CD14-positive monocyte (primary cell): Measurements from ENCODE around the gene CTNNA2. TPM values are rescaled to one million over a fixed set of nuclear protein-coding genes. Genes with fewer than 3 reads are reported as not detected.

ENCODE experiments used
- DNase-seq, 3 donors: peaks; one replicate each; pipeline ENCODE4 v3.0.0-alpha.2; 2011 to 2022
- H2AFZ ChIP-seq: 2 replicates; pipeline ENCODE4 v1.6.0; 2012; ENCODE audit warnings: mild to moderate bottlenecking, low read depth, low read length, inconsistent platforms; ENCODE audit not compliant: insufficient read depth, poor library complexity, severe bottlenecking
- H3K27ac ChIP-seq, 2 donors: 1 replicate in 1 of 2; 2 replicates in 1 of 2; pipeline ENCODE4 v1.5.1; 2012 to 2013; ENCODE audit warnings: low read length in 2 of 2, control low read depth in 1 of 2, inconsistent platforms in 1 of 2, low read depth in 1 of 2, mild to moderate bottlenecking in 1 of 2
- H3K27me3 ChIP-seq, 2 donors: one replicate each; pipeline versions ENCODE4 v1.6.0 to v1.6.1; 2011 to 2013; ENCODE audit warnings: low read length in 2 of 2; ENCODE audit not compliant: control insufficient read depth in 2 of 2, insufficient read depth in 2 of 2
- H3K36me3 ChIP-seq, 2 donors: replicated peaks in 1 of 2; 1 replicate in 1 of 2; 2 replicates in 1 of 2; pipeline versions ENCODE4 v1.5.1 to v1.6.1; 2012 to 2013; ENCODE audit warnings: low read length in 2 of 2, control low read depth in 1 of 2, inconsistent platforms in 1 of 2, mild to moderate bottlenecking in 1 of 2; ENCODE audit not compliant: insufficient read depth in 2 of 2, control insufficient read depth in 1 of 2
- H3K4me1 ChIP-seq, 2 donors: 1 replicate in 1 of 2; 2 replicates in 1 of 2; pipeline versions ENCODE4 v1.5.1 to v1.6.1; 2012 to 2013; ENCODE audit warnings: low read length in 2 of 2, control low read depth in 1 of 2, inconsistent platforms in 1 of 2, mild to moderate bottlenecking in 1 of 2, moderate library complexity in 1 of 2; ENCODE audit not compliant: insufficient read depth in 2 of 2, control insufficient read depth in 1 of 2
- H3K4me2 ChIP-seq: replicated peaks from 2 replicates; pipeline ENCODE3; 2012; ENCODE audit warnings: low read length, moderate library complexity, mild to moderate bottlenecking; ENCODE audit not compliant: poor library complexity, severe bottlenecking; ENCODE audit errors: extremely low read depth
- H3K4me3 ChIP-seq, 3 experiments: fragments of 200-600 bp in 1 of 3; sonication (generic) in 1 of 3; replicated peaks in 1 of 3; 1 replicate in 2 of 3; 2 replicates in 1 of 3; pipeline ENCODE4 v1.5.1; 2011 to 2013; ENCODE audit warnings: low read length in 3 of 3, mild to moderate bottlenecking in 3 of 3, control low read depth in 2 of 3, low read depth in 2 of 3, inconsistent platforms in 1 of 3, moderate library complexity in 1 of 3
- H3K79me2 ChIP-seq: 2 replicates; pipeline ENCODE4 v1.6.0; 2012; ENCODE audit warnings: mild to moderate bottlenecking, control low read depth, inconsistent platforms, low read length, moderate library complexity; ENCODE audit not compliant: insufficient read depth
- H3K9ac ChIP-seq: 2 replicates; pipeline ENCODE4 v1.6.0; 2017; ENCODE audit warnings: low read length, mild to moderate bottlenecking; ENCODE audit not compliant: insufficient read depth, poor library complexity, severe bottlenecking
- H3K9me3 ChIP-seq, 2 donors: replicated peaks in 1 of 2; 1 replicate in 1 of 2; 2 replicates in 1 of 2; pipeline versions ENCODE4 v1.5.1 to v1.6.1; 2012 to 2013; ENCODE audit warnings: low read length in 2 of 2, control low read depth in 1 of 2; ENCODE audit not compliant: control insufficient read depth in 1 of 2, insufficient read depth in 1 of 2
- H4K20me1 ChIP-seq: 2 replicates; pipeline ENCODE4 v1.6.0; 2012; ENCODE audit warnings: mild to moderate bottlenecking, low read length, control low read depth, moderate library complexity; ENCODE audit not compliant: insufficient read depth
- H3K27ac Mint-ChIP-seq, 7 donors: one replicate each; pipeline ENCODE4 v1.8.0; 2020; ENCODE audit warnings: mild to moderate bottlenecking in 7 of 7, mixed read lengths in 7 of 7, moderate library complexity in 6 of 7, inconsistent platforms in 2 of 7
- H3K27me3 Mint-ChIP-seq, 3 donors: one replicate each; pipeline ENCODE4 v1.8.0; 2021 to 2022; ENCODE audit warnings: low read depth in 3 of 3, mild to moderate bottlenecking in 3 of 3, mixed read lengths in 3 of 3, moderate library complexity in 3 of 3, inconsistent platforms in 1 of 3
- H3K36me3 Mint-ChIP-seq, 2 donors: one replicate each; pipeline ENCODE4 v1.8.0; 2020; ENCODE audit warnings: mixed read lengths in 2 of 2, inconsistent platforms in 1 of 2, mild to moderate bottlenecking in 1 of 2
- H3K4me1 Mint-ChIP-seq: one replicate; pipeline ENCODE4 v1.8.0; 2020; ENCODE audit warnings: mild to moderate bottlenecking, mixed read lengths
- H3K4me3 Mint-ChIP-seq, 2 donors: one replicate each; pipeline ENCODE4 v1.8.0; 2020; ENCODE audit warnings: mild to moderate bottlenecking in 2 of 2, mixed read lengths in 2 of 2, moderate library complexity in 1 of 2
- H3K9me3 Mint-ChIP-seq, 7 donors: one replicate each; pipeline ENCODE4 v1.8.0; 2020 to 2022; ENCODE audit warnings: mixed read lengths in 7 of 7, mild to moderate bottlenecking in 6 of 7, moderate library complexity in 6 of 7, inconsistent platforms in 2 of 7
- CTCF ChIP-seq: fragments of 200-600 bp; IDR thresholded peaks from one replicate; pipeline ENCODE4 v1.8.0; 2022; ENCODE audit warnings: antibody characterized with exemption, mild to moderate bottlenecking
- WGBS: methylation state at CpG from one replicate; pipeline ENCODE4 v1.1.5; 2013; ENCODE audit warnings: missing lambda C conversion rate; ENCODE audit not compliant: insufficient coverage; 5-methylcytosine and 5-hydroxymethylcytosine counted together
- intact Hi-C, 2 donors: fragments of 100-400 bp; cut with micrococcal nuclease; formaldehyde crosslinking; loops; one replicate each; pipeline versions ENCODE4 v1.15.0 to v1.15.1; 2023
- polyA plus RNA-seq, 3 donors: library from polyadenylated mRNA; depleted of rRNA in 1 of 3; unstranded in 2 of 3; stranded (reverse) in 1 of 3; fragments of 300-500 nt in 2 of 3; fragments of >200 nt in 1 of 3; fragmentation: Illumina TruSeq in 2 of 3; gene quantifications; 1 replicate in 2 of 3; 2 replicates in 1 of 3; pipeline ENCODE4 v1.2.3, GENCODE V29; 2012 to 2021

Gene CTNNA2
- polyA plus RNA-seq, 3 donors = not detected

DNA sequence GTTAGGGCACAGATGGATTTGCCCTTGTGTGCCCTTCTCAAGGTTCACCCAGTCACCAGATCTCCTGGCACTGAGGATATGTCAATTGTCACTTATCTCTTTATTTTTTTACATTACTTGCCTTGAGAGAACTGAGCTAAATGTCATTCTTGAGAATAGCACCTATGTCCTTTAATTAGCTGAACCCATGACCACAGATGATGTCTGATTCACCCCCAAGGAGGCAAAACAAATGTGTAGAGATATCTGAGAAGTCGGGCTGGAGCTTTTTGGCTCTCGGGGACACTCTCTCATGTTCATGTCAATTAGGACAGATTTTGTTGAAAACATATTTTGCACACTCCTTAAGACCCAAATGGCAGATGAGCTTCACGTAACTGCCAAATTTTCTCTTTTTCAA is 963.1 kb downstream of the CTNNA2 start:
- no peaks in the 10 kb centered on the region for H3K36me3 Mint-ChIP-seq
- no peaks in the 10 kb centered on the region for H3K4me1 Mint-ChIP-seq
- intact Hi-C loops = no loop called here
- H3K36me3 ChIP-seq = no peaks in the 10 kb centered on the region
- H3K27me3 Mint-ChIP-seq = no peaks in the 10 kb centered on the region
- no peak overlapping the region for H3K27ac Mint-ChIP-seq
- no peak overlapping the region for H3K4me3 ChIP-seq
- H4K20me1 ChIP-seq = no peaks in the 10 kb centered on the region
- H3K9me3 ChIP-seq = peaks cover 0 to 3% of the 10 kb centered on the region in 2 donors
- no CpG with 5 or more reads among the region's 3 CpGs for WGBS
- H3K4me3 Mint-ChIP-seq = no peak overlapping the region
- H3K27ac ChIP-seq = no peak overlapping the region
- no peak for DNase-seq
- no peaks in the 10 kb centered on the region for H3K79me2 ChIP-seq
- no peaks in the 10 kb centered on the region for H3K4me1 ChIP-seq
- H3K27me3 ChIP-seq = no peaks in the 10 kb centered on the region
- H3K4me2 ChIP-seq = no peak overlapping the region
- H3K9ac ChIP-seq = no peak overlapping the region
- TF ChIP-seq CTCF = no peak
- no peak overlapping the region for H2AFZ ChIP-seq
- peaks cover 0 to 9% (median 5%) of the 10 kb centered on the region in 7 donors for H3K9me3 Mint-ChIP-seq

- H3K4me1 ChIP-seq = no peaks in the 10 kb centered on the region
- WGBS = no CpG with 5 or more reads among the region's 2 CpGs
- no peak overlapping the region for H3K27ac Mint-ChIP-seq
- peaks cover 0 to 9% (median 5%) of the 10 kb centered on the region in 7 donors for H3K9me3 Mint-ChIP-seq
- H3K4me3 ChIP-seq = no peak overlapping the region
- no peaks in the 10 kb centered on the region for H3K36me3 ChIP-seq
- no peak overlapping the region for H3K27ac ChIP-seq
- no peaks in the 10 kb centered on the region for H3K36me3 Mint-ChIP-seq
- no peaks in the 10 kb centered on the region for H3K27me3 Mint-ChIP-seq
- no peak for DNase-seq
- no peak overlapping the region for H3K9ac ChIP-seq
- H3K27me3 ChIP-seq = no peaks in the 10 kb centered on the region
- H3K4me1 Mint-ChIP-seq = no peaks in the 10 kb centered on the region
- no peaks in the 10 kb centered on the region for H4K20me1 ChIP-seq
- H3K4me3 Mint-ChIP-seq = no peak overlapping the region
- H3K9me3 ChIP-seq = peaks cover 0 to 3% of the 10 kb centered on the region in 2 donors
- H2AFZ ChIP-seq = no peak overlapping the region
- intact Hi-C loops = no loop called here
- H3K4me2 ChIP-seq = no peak overlapping the region
- TF ChIP-seq CTCF = no peak
- no peaks in the 10 kb centered on the region for H3K79me2 ChIP-seq
Observed at GRCh38 chr2:80476535-80477117, 963.8 kb downstream of the CTNNA2 start.
